ENCODE measurements around the gene ATAD3C.
"Not testable (repeated sequence)": the region's sequence is repeated elsewhere in the genome, so short reads cannot be mapped to it uniquely, and the experiment has no call there.

Gene ATAD3C

GRCh38 chr1:1511533-1512285 lies 62.2 kb downstream of the ATAD3C start, which contains the start of gene ATAD3A:
Gene ATAD3A (plus strand): TSS chr1:1512162. CDS start chr1:1512269, 107 bp downstream.
- peak within 1 kb of the TSS; percentile 68 for H3K4me3 ChIP-seq (ENCODE audit: low read depth, low read length)
- peak; percentile 98 for DNase-seq (ENCODE audit: low read depth)
- TF ChIP-seq CTCF (IDR thresholded peaks at IDR 0.05; ENCODE audit: insufficient read depth, low read depth, low read length, missing control alignments), result no peak

- DNase-seq (ENCODE audit: low read depth), result peak; percentile 15
- peak overlapping the region; percentile 65 for H3K4me3 ChIP-seq (ENCODE audit: low read depth, low read length)
Observed at GRCh38 chr1:1512425-1512824, 62.9 kb downstream of the ATAD3C start.

GRCh38 chr1:1513675-1514074 lies 64.2 kb downstream of the ATAD3C start:
- DNase-seq (ENCODE audit: low read depth); H3K4me3 ChIP-seq (ENCODE audit: low read depth, low read length): not testable (repeated sequence)

- not testable (repeated sequence) for DNase-seq (ENCODE audit: low read depth); H3K4me3 ChIP-seq (ENCODE audit: low read depth, low read length)
Observed at GRCh38 chr1:1514376-1514775, 64.9 kb downstream of the ATAD3C start.

GRCh38 chr1:1516923-1517322 lies 67.4 kb downstream of the ATAD3C start:
- DNase-seq (ENCODE audit: low read depth); H3K4me3 ChIP-seq (ENCODE audit: low read depth, low read length): not testable (repeated sequence)

- no peak for TF ChIP-seq CTCF (IDR thresholded peaks at IDR 0.05; ENCODE audit: insufficient read depth, low read depth, low read length, missing control alignments)
Observed at GRCh38 chr1:1517973-1518620, 68.6 kb downstream of the ATAD3C start.

GRCh38 chr1:1518621-1519007 lies 69.1 kb downstream of the ATAD3C start:
- not testable (repeated sequence) for H3K4me3 ChIP-seq (ENCODE audit: low read depth, low read length); DNase-seq (ENCODE audit: low read depth)

More at GRCh38 chr1:1517973-1518620, 68.6 kb downstream of the ATAD3C start:
- H3K4me3 ChIP-seq (ENCODE audit: low read depth, low read length), result no peak overlapping the region
- DNase-seq (ENCODE audit: low read depth), result no peak
